ENCODE measurements around the gene IPCEF1. TPM values are rescaled to one million over a fixed set of nuclear protein-coding genes. Genes with fewer than 3 reads are reported as not detected.
A peak's percentile ranks its signal among the peaks of the same experiment; 100 is the strongest.

The IPCEF1 gene
- polyA plus RNA-seq, 3 donors: 14.7 to 29.7 (median 16.5) TPM

- H3K36me3 ChIP-seq (replicated peaks in 1 of 2; ENCODE audit: control insufficient read depth in 1 of 2, insufficient read depth in 2 of 2, low read length in 2 of 2): peaks cover 17 to 72% of the 10 kb centered on the region in 2 donors
- no peak for DNase-seq
- no peak overlapping the region for H3K4me2 ChIP-seq (replicated peaks; ENCODE audit: extremely low read depth, low read length, poor library complexity, severe bottlenecking)
- TF ChIP-seq, protein P1, sequence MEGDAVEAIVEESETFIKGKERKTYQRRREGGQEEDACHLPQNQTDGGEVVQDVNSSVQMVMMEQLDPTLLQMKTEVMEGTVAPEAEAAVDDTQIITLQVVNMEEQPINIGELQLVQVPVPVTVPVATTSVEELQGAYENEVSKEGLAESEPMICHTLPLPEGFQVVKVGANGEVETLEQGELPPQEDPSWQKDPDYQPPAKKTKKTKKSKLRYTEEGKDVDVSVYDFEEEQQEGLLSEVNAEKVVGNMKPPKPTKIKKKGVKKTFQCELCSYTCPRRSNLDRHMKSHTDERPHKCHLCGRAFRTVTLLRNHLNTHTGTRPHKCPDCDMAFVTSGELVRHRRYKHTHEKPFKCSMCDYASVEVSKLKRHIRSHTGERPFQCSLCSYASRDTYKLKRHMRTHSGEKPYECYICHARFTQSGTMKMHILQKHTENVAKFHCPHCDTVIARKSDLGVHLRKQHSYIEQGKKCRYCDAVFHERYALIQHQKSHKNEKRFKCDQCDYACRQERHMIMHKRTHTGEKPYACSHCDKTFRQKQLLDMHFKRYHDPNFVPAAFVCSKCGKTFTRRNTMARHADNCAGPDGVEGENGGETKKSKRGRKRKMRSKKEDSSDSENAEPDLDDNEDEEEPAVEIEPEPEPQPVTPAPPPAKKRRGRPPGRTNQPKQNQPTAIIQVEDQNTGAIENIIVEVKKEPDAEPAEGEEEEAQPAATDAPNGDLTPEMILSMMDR (IDR thresholded peaks at IDR 0.05): no peak
- H3K27me3 Mint-ChIP-seq (ENCODE audit: low read depth in 3 of 3): no peaks in the 10 kb centered on the region
- peaks cover 29% of the 10 kb centered on the region for H3K4me1 Mint-ChIP-seq
- no peak overlapping the region for H3K4me3 Mint-ChIP-seq
- no peaks in the 10 kb centered on the region for H3K9me3 ChIP-seq (replicated peaks in 1 of 2; ENCODE audit: control insufficient read depth in 1 of 2, insufficient read depth in 1 of 2, low read length in 2 of 2)
- H2AFZ ChIP-seq (ENCODE audit: insufficient read depth, low read depth, low read length, poor library complexity, severe bottlenecking): no peak overlapping the region
- no peaks in the 10 kb centered on the region for H3K27me3 ChIP-seq (ENCODE audit: control insufficient read depth in 2 of 2, insufficient read depth in 2 of 2, low read length in 2 of 2)
- peaks cover 0 to 3% (median 0%) of the 10 kb centered on the region in 7 donors for H3K9me3 Mint-ChIP-seq
- peaks cover 38 to 55% of the 10 kb centered on the region in 2 donors for H3K36me3 Mint-ChIP-seq
- H3K4me3 ChIP-seq (replicated peaks in 1 of 3; ENCODE audit: low read depth in 2 of 3, low read length in 3 of 3): no peak overlapping the region
- peaks cover 70% of the 10 kb centered on the region for H3K79me2 ChIP-seq (ENCODE audit: insufficient read depth, low read length)
- peak overlapping the region in 4 of 7 donors; percentile 7 to 67 (median 49) for H3K27ac Mint-ChIP-seq
- H3K4me1 ChIP-seq (ENCODE audit: control insufficient read depth in 1 of 2, insufficient read depth in 2 of 2, low read length in 2 of 2): peaks cover 2 to 19% of the 10 kb centered on the region in 2 donors
- peaks cover 60% of the 10 kb centered on the region for H4K20me1 ChIP-seq (ENCODE audit: insufficient read depth, low read length)
- H3K9ac ChIP-seq (ENCODE audit: insufficient read depth, low read length, poor library complexity, severe bottlenecking): no peak overlapping the region
- 100% methylated on average over 5 of the region's 7 CpGs for WGBS (ENCODE audit: insufficient coverage)
- H3K27ac ChIP-seq (ENCODE audit: low read depth in 1 of 2, low read length in 2 of 2): peak overlapping the region in 1 of 2 donors; percentile 50
- intact Hi-C loops (cut with micrococcal nuclease): no loop called here
These were observed 128.6 kb downstream of the IPCEF1 start for GRCh38 chr6:154227862-154228520.

DNA sequence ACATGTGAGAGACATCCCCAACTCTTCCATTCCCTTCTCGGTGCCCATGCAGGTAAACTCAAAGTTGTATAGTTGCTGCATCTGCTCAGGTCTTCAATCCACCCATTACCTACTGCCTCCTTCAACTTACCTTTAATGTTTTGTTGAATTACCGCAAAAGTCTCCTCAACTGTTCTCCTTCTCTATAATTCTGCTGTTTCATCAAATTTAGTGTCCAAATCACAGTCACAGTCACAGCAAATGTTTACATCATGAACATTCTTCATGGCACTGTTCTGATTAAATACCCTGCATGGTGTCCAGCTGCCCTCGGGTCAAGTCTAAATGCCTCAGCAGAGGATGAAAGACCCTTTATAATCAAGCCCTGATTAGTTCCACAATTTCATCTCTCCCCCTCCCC is 130.1 kb downstream of the IPCEF1 start:
- peaks cover 26% of the 10 kb centered on the region for H3K4me1 Mint-ChIP-seq
- peaks cover 47 to 63% of the 10 kb centered on the region in 2 donors for H3K36me3 Mint-ChIP-seq
- H3K4me3 ChIP-seq (replicated peaks in 1 of 3; ENCODE audit: low read depth in 2 of 3, low read length in 3 of 3): no peak overlapping the region
- H3K9me3 Mint-ChIP-seq: peaks cover 0 to 3% (median 0%) of the 10 kb centered on the region in 7 donors
- intact Hi-C loops (cut with micrococcal nuclease): no loop called here
- peaks cover 30 to 73% of the 10 kb centered on the region in 2 donors for H3K36me3 ChIP-seq (replicated peaks in 1 of 2; ENCODE audit: control insufficient read depth in 1 of 2, insufficient read depth in 2 of 2, low read length in 2 of 2)
- H3K4me2 ChIP-seq (replicated peaks; ENCODE audit: extremely low read depth, low read length, poor library complexity, severe bottlenecking): no peak overlapping the region
- no peaks in the 10 kb centered on the region for H3K27me3 Mint-ChIP-seq (ENCODE audit: low read depth in 3 of 3)
- H3K9me3 ChIP-seq (replicated peaks in 1 of 2; ENCODE audit: control insufficient read depth in 1 of 2, insufficient read depth in 1 of 2, low read length in 2 of 2): no peaks in the 10 kb centered on the region
- peaks cover 61% of the 10 kb centered on the region for H4K20me1 ChIP-seq (ENCODE audit: insufficient read depth, low read length)
- H2AFZ ChIP-seq (ENCODE audit: insufficient read depth, low read depth, low read length, poor library complexity, severe bottlenecking): no peak overlapping the region
- H3K27ac ChIP-seq (ENCODE audit: low read depth in 1 of 2, low read length in 2 of 2): peak overlapping the region in 1 of 2 donors; percentile 54
- 97% methylated on average over 3 of the region's 3 CpGs for WGBS (ENCODE audit: insufficient coverage)
- peaks cover 58% of the 10 kb centered on the region for H3K79me2 ChIP-seq (ENCODE audit: insufficient read depth, low read length)
- no peak overlapping the region for H3K4me3 Mint-ChIP-seq
- peaks cover 2 to 19% of the 10 kb centered on the region in 2 donors for H3K4me1 ChIP-seq (ENCODE audit: control insufficient read depth in 1 of 2, insufficient read depth in 2 of 2, low read length in 2 of 2)
- DNase-seq: no peak
- TF ChIP-seq, protein P1 (IDR thresholded peaks at IDR 0.05): no peak
- H3K9ac ChIP-seq (ENCODE audit: insufficient read depth, low read length, poor library complexity, severe bottlenecking): no peak overlapping the region
- no peaks in the 10 kb centered on the region for H3K27me3 ChIP-seq (ENCODE audit: control insufficient read depth in 2 of 2, insufficient read depth in 2 of 2, low read length in 2 of 2)
- H3K27ac Mint-ChIP-seq: peak overlapping the region in 2 of 7 donors; percentile 48 to 74

Measured in CD14-positive monocyte (primary cell).